T-helper 17 cell (primary cell): ENCODE measurements around the gene C1orf105. TPM values are rescaled to one million over a fixed set of nuclear protein-coding genes. Genes with fewer than 3 reads are reported as not detected.
"Not testable (repeated sequence)": the region's sequence is repeated elsewhere in the genome, so short reads cannot be mapped to it uniquely, and the experiment has no call there.

ENCODE experiments used
- ATAC-seq: fragments of 150-1000 bp; cut with Tn5 transposase; 2 replicates; pipeline ENCODE4 v1.10.0; 2021; ENCODE audit warnings: mild to moderate bottlenecking, moderate library complexity
- DNase-seq, 3 donors: peaks; one replicate each; pipeline versions ENCODE4 v3.0.0 to v3.0.0-alpha.2; 2020 to 2021
- H3K9me3 ChIP-seq: one replicate; pipeline ENCODE4 v1.7.0; 2013; ENCODE audit warnings: low read length, mild to moderate bottlenecking; ENCODE audit not compliant: control insufficient read depth, poor library complexity, severe bottlenecking
- H3K27ac Mint-ChIP-seq: one replicate; pipeline ENCODE4 v1.8.0; 2022; ENCODE audit warnings: mild to moderate bottlenecking, moderate library complexity, mixed read lengths
- H3K27me3 Mint-ChIP-seq: one replicate; pipeline ENCODE4 v1.8.0; 2022; ENCODE audit warnings: mixed read lengths
- H3K36me3 Mint-ChIP-seq: one replicate; pipeline ENCODE4 v1.8.0; 2022; ENCODE audit warnings: low read depth, mixed read lengths
- H3K4me1 Mint-ChIP-seq: one replicate; pipeline ENCODE4 v1.8.0; 2022; ENCODE audit warnings: mild to moderate bottlenecking, mixed read lengths
- H3K4me3 Mint-ChIP-seq: one replicate; pipeline ENCODE4 v1.8.0; 2022; ENCODE audit warnings: mild to moderate bottlenecking, moderate library complexity, mixed read lengths
- total RNA-seq, 4 donors: library from RNA in 2 of 4; stranded (reverse) in 2 of 4; gene quantifications; one replicate each; pipeline ENCODE4 v1.2.3 and lab custom pipeline; 2022 to 2026

Gene C1orf105
- total RNA-seq (not detected), total RNA-seq (lab: John Stamatoyannopoulos, UW) (0 reads per million in 2 donors)

GRCh38 chr1:172420385-172420784 lies at the start of gene C1orf105:
TSS of gene C1orf105 (plus strand) at chr1:172420685. CDS start at chr1:172420886, 201 bp downstream.
- Mint-ChIP-seq H3K4me1 (peaks cover 7% of the 10 kb centered on the region), H3K36me3 (no peaks in the 10 kb centered on the region), H3K27me3 (no peaks in the 10 kb centered on the region), H3K27ac (no peak within 1 kb of the TSS), H3K4me3 (no peak within 1 kb of the TSS)
- no peak for DNase-seq
- H3K9me3 ChIP-seq, result no peaks in the 10 kb centered on the region
- no peak for ATAC-seq

- H3K9me3 ChIP-seq, DNase-seq, H3K4me3 Mint-ChIP-seq, H3K27ac Mint-ChIP-seq, H3K4me1 Mint-ChIP-seq, H3K27me3 Mint-ChIP-seq, ATAC-seq, H3K36me3 Mint-ChIP-seq: not testable (repeated sequence)
Measured at GRCh38 chr1:172371646-172372045, 48.8 kb upstream of the C1orf105 start.

GRCh38 chr1:172373864-172374263 lies 46.6 kb upstream of the C1orf105 start:
- Mint-ChIP-seq H3K27me3 (no peaks in the 10 kb centered on the region), H3K27ac (no peak overlapping the region), H3K4me1 (peaks cover 9% of the 10 kb centered on the region), H3K36me3 (no peaks in the 10 kb centered on the region), H3K4me3 (no peak overlapping the region)
- DNase-seq (no peak), ATAC-seq (no peak)
- H3K9me3 ChIP-seq, result no peaks in the 10 kb centered on the region

GRCh38 chr1:172375211-172375631 lies 45.3 kb upstream of the C1orf105 start:
- peaks cover 9% of the 10 kb centered on the region for H3K4me1 Mint-ChIP-seq
- no peaks in the 10 kb centered on the region for H3K36me3 Mint-ChIP-seq
- H3K4me3 Mint-ChIP-seq, result no peak overlapping the region
- DNase-seq, result no peak
- H3K27ac Mint-ChIP-seq, result peak overlapping the region; percentile 54
- no peaks in the 10 kb centered on the region for H3K27me3 Mint-ChIP-seq
- ATAC-seq, result peak; percentile 68
- no peaks in the 10 kb centered on the region for H3K9me3 ChIP-seq

- Mint-ChIP-seq H3K36me3 (no peaks in the 10 kb centered on the region), H3K4me1 (peaks cover 15% of the 10 kb centered on the region), H3K27ac (no peak overlapping the region), H3K4me3 (no peak overlapping the region), H3K27me3 (no peaks in the 10 kb centered on the region)
- ATAC-seq, result no peak
- no peaks in the 10 kb centered on the region for H3K9me3 ChIP-seq
- no peak for DNase-seq
Measured at GRCh38 chr1:172376431-172376830, 44.1 kb upstream of the C1orf105 start.

GRCh38 chr1:172377565-172377964 lies 42.9 kb upstream of the C1orf105 start:
- peaks cover 18% of the 10 kb centered on the region for H3K4me1 Mint-ChIP-seq
- no peak for ATAC-seq
- no peaks in the 10 kb centered on the region for H3K27me3 Mint-ChIP-seq

GRCh38 chr1:172378109-172378760 lies 42.2 kb upstream of the C1orf105 start:
- ATAC-seq (no peak), DNase-seq (no peak)
- Mint-ChIP-seq H3K4me1 (peaks cover 18% of the 10 kb centered on the region), H3K27me3 (no peaks in the 10 kb centered on the region), H3K27ac (no peak overlapping the region), H3K4me3 (no peak overlapping the region), H3K36me3 (no peaks in the 10 kb centered on the region)
- no peaks in the 10 kb centered on the region for H3K9me3 ChIP-seq

More at GRCh38 chr1:172377565-172377964, 42.9 kb upstream of the C1orf105 start:
- no peaks in the 10 kb centered on the region for H3K36me3 Mint-ChIP-seq
- H3K9me3 ChIP-seq, result no peaks in the 10 kb centered on the region
- DNase-seq, result no peak
- no peak overlapping the region for H3K4me3 Mint-ChIP-seq
- no peak overlapping the region for H3K27ac Mint-ChIP-seq

- no peaks in the 10 kb centered on the region for H3K27me3 Mint-ChIP-seq
- H3K27ac Mint-ChIP-seq, result peak overlapping the region; percentile 89
- DNase-seq (no peak), ATAC-seq (peak; percentile 97)
- peaks cover 12% of the 10 kb centered on the region for H3K4me1 Mint-ChIP-seq
- no peaks in the 10 kb centered on the region for H3K9me3 ChIP-seq
- no peaks in the 10 kb centered on the region for H3K36me3 Mint-ChIP-seq
- H3K4me3 Mint-ChIP-seq, result peak overlapping the region; percentile 75
Measured at GRCh38 chr1:172380441-172381244, 39.8 kb upstream of the C1orf105 start.

GRCh38 chr1:172381946-172382345 lies 38.5 kb upstream of the C1orf105 start:
- H3K4me3 Mint-ChIP-seq, result no peak overlapping the region
- peaks cover 9% of the 10 kb centered on the region for H3K4me1 Mint-ChIP-seq
- H3K27ac Mint-ChIP-seq, result peak overlapping the region; percentile 89

GRCh38 chr1:172382406-172382805 lies 38.1 kb upstream of the C1orf105 start:
- Mint-ChIP-seq H3K4me3 (no peak overlapping the region), H3K36me3 (no peaks in the 10 kb centered on the region), H3K4me1 (peaks cover 9% of the 10 kb centered on the region), H3K27ac (no peak overlapping the region), H3K27me3 (no peaks in the 10 kb centered on the region)
- no peak for ATAC-seq
- no peaks in the 10 kb centered on the region for H3K9me3 ChIP-seq
- no peak for DNase-seq

More at GRCh38 chr1:172381946-172382345, 38.5 kb upstream of the C1orf105 start:
- H3K9me3 ChIP-seq, result no peaks in the 10 kb centered on the region
- Mint-ChIP-seq H3K27me3 (no peaks in the 10 kb centered on the region), H3K36me3 (no peaks in the 10 kb centered on the region)
- DNase-seq, result no peak
- no peak for ATAC-seq

GRCh38 chr1:172382990-172383389 lies 37.5 kb upstream of the C1orf105 start:
- no peak for DNase-seq
- ATAC-seq, result no peak
- no peaks in the 10 kb centered on the region for H3K9me3 ChIP-seq
- H3K4me1 Mint-ChIP-seq, result peaks cover 9% of the 10 kb centered on the region
- H3K36me3 Mint-ChIP-seq, result no peaks in the 10 kb centered on the region
- H3K4me3 Mint-ChIP-seq, result no peak overlapping the region
- no peaks in the 10 kb centered on the region for H3K27me3 Mint-ChIP-seq
- H3K27ac Mint-ChIP-seq, result no peak overlapping the region

GRCh38 chr1:172383536-172383935 lies 36.9 kb upstream of the C1orf105 start:
- H3K27ac Mint-ChIP-seq, result no peak overlapping the region
- H3K36me3 Mint-ChIP-seq, result peaks cover 1% of the 10 kb centered on the region
- no peaks in the 10 kb centered on the region for H3K27me3 Mint-ChIP-seq
- H3K4me1 Mint-ChIP-seq, result peaks cover 9% of the 10 kb centered on the region
- ATAC-seq, result no peak
- no peak for DNase-seq
- H3K9me3 ChIP-seq, result no peaks in the 10 kb centered on the region
- H3K4me3 Mint-ChIP-seq, result no peak overlapping the region

GRCh38 chr1:172384656-172385055 lies 35.8 kb upstream of the C1orf105 start:
- H3K4me3 Mint-ChIP-seq, result no peak overlapping the region
- H3K4me1 Mint-ChIP-seq, result peaks cover 9% of the 10 kb centered on the region
- no peaks in the 10 kb centered on the region for H3K9me3 ChIP-seq
- H3K36me3 Mint-ChIP-seq, result peaks cover 3% of the 10 kb centered on the region
- no peaks in the 10 kb centered on the region for H3K27me3 Mint-ChIP-seq
- no peak for DNase-seq
- H3K27ac Mint-ChIP-seq, result no peak overlapping the region
- ATAC-seq, result no peak
